A673 (cell line): ENCODE data around the gene IGF1R. TPM values are rescaled to one million over a fixed set of nuclear protein-coding genes. Genes with fewer than 3 reads are reported as not detected.

Experiments
- BruUV-seq: library from RNA; stranded (reverse); fragments of 400-500 nt; replicated peaks from 2 replicates; lab custom pipeline; 2021; lab: Mats Ljungman, UMichigan
- CTCF ChIA-PET: fragments of 300-600 bp; sonication (Branson Sonifier 250); formaldehyde crosslinking; loops from one replicate; lab custom pipeline; 2022; ENCODE audit warnings: antibody characterized with exemption; lab: Charles Lee
- POLR2A ChIA-PET: fragments of 300-600 bp; sonication (Branson Sonifier 250); formaldehyde crosslinking; loops from one replicate; lab custom pipeline; 2022; ENCODE audit warnings: antibody characterized with exemption; ENCODE audit not compliant: low non-redundant PET; lab: Charles Lee
- DNase-seq: peaks from one replicate; pipeline ENCODE4 v3.0.0-alpha.2; 2015; ENCODE audit warnings: low spot score
- H3K27ac ChIP-seq: fragments of 200-600 bp; sonication (generic); 2 replicates; pipeline ENCODE4 v1.5.1; 2016; ENCODE audit warnings: mixed run types, low read depth, mild to moderate bottlenecking, mixed read lengths, antibody characterized with exemption, low read length; ENCODE audit not compliant: poor library complexity, severe bottlenecking
- H3K27me3 ChIP-seq: fragments of 200-600 bp; sonication (generic); replicated peaks from 2 replicates; pipeline ENCODE4 v1.6.1; 2017; ENCODE audit warnings: mixed run types, low read depth, mild to moderate bottlenecking, mixed read lengths, antibody characterized with exemption, low read length; ENCODE audit not compliant: insufficient read depth, poor library complexity
- H3K36me3 ChIP-seq: fragments of 200-600 bp; sonication (generic); 2 replicates; pipeline ENCODE4 v1.6.1; 2016; ENCODE audit warnings: mixed run types, mild to moderate bottlenecking, mixed read lengths, antibody characterized with exemption, low read length; ENCODE audit not compliant: insufficient read depth, poor library complexity, severe bottlenecking
- H3K4me1 ChIP-seq: fragments of 200-600 bp; sonication (generic); 2 replicates; pipeline ENCODE4 v1.6.1; 2017; ENCODE audit warnings: mixed run types, mild to moderate bottlenecking, mixed read lengths, antibody characterized with exemption, low read length; ENCODE audit not compliant: insufficient read depth, poor library complexity, severe bottlenecking
- H3K4me3 ChIP-seq: fragments of 200-600 bp; sonication (generic); 2 replicates; pipeline ENCODE4 v1.5.1; 2016; ENCODE audit warnings: low read depth, mixed run types, mild to moderate bottlenecking, mixed read lengths, low read length; ENCODE audit not compliant: poor library complexity, severe bottlenecking
- H3K9me3 ChIP-seq: fragments of 200-600 bp; sonication (generic); 2 replicates; pipeline ENCODE4 v1.6.1; 2016; ENCODE audit warnings: mixed run types, low read depth, mild to moderate bottlenecking, mixed read lengths, antibody characterized with exemption, low read length; ENCODE audit not compliant: poor library complexity, severe bottlenecking
- EZH2 ChIP-seq: fragments of 200-600 bp; sonication (generic); IDR thresholded peaks from 2 replicates; pipeline ENCODE4 v1.6.1; 2017; ENCODE audit warnings: borderline replicate concordance, low read depth, mild to moderate bottlenecking, mixed read lengths, antibody characterized with exemption, low read length; ENCODE audit not compliant: poor library complexity, severe bottlenecking
- intact Hi-C: fragments of 100-400 bp; cut with micrococcal nuclease; formaldehyde crosslinking; loops from one replicate; pipeline ENCODE4 v1.10.0; 2022; ENCODE audit not compliant: unreplicated experiment
- total RNA-seq: library from RNA; stranded (reverse); gene quantifications from 2 replicates; pipeline ENCODE4 v1.2.3, GENCODE V29; 2021
- TF ChIP-seq, protein P1 (sequence below): fragments of 300-800, 200-600 bp; sonication (generic); conservative IDR thresholded peaks from 2 replicates; pipeline ENCODE4 v1.5.1; 2017; ENCODE audit warnings: low read depth, mild to moderate bottlenecking, antibody characterized with exemption, low read length, moderate library complexity, mixed read lengths

IGF1R gene
- total RNA-seq, 1 experiment from 2014 or later: 34.9 TPM

- Histone ChIP-seq H3K4me3 (no peak overlapping the region), H3K27me3 (no peaks in the 10 kb centered on the region), H3K36me3 (peaks cover 22% of the 10 kb centered on the region), H3K9me3 (peaks cover 9% of the 10 kb centered on the region), H3K27ac (no peak overlapping the region), H3K4me1 (no peaks in the 10 kb centered on the region)
- POLR2A ChIA-PET: no interaction called here
- CTCF ChIA-PET: no interaction called here
- no peak for TF ChIP-seq EZH2
- TF ChIP-seq, protein P1, sequence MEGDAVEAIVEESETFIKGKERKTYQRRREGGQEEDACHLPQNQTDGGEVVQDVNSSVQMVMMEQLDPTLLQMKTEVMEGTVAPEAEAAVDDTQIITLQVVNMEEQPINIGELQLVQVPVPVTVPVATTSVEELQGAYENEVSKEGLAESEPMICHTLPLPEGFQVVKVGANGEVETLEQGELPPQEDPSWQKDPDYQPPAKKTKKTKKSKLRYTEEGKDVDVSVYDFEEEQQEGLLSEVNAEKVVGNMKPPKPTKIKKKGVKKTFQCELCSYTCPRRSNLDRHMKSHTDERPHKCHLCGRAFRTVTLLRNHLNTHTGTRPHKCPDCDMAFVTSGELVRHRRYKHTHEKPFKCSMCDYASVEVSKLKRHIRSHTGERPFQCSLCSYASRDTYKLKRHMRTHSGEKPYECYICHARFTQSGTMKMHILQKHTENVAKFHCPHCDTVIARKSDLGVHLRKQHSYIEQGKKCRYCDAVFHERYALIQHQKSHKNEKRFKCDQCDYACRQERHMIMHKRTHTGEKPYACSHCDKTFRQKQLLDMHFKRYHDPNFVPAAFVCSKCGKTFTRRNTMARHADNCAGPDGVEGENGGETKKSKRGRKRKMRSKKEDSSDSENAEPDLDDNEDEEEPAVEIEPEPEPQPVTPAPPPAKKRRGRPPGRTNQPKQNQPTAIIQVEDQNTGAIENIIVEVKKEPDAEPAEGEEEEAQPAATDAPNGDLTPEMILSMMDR: no peak
- BruUV-seq: no TSS peak
- intact Hi-C loops: no loop called here
- no peak for DNase-seq
These were observed 309.3 kb downstream of the IGF1R start for GRCh38 chr15:98957655-98958054.

DNA sequence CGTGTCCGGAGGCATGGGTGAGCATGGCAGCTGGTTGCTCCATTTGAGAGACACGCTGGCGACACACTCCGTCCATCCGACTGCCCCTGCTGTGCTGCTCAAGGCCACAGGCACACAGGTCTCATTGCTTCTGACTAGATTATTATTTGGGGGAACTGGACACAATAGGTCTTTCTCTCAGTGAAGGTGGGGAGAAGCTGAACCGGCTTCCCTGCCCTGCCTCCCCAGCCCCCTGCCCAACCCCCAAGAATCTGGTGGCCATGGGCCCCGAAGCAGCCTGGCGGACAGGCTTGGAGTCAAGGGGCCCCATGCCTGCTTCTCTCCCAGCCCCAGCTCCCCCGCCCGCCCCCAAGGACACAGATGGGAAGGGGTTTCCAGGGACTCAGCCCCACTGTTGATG, 309.7 kb downstream of the IGF1R start:
- ChIA-PET POLR2A (no interaction called here), CTCF (no interaction called here)
- BruUV-seq: no TSS peak
- Histone ChIP-seq H3K9me3 (peaks cover 9% of the 10 kb centered on the region), H3K4me3 (no peak overlapping the region), H3K36me3 (peaks cover 22% of the 10 kb centered on the region), H3K27ac (no peak overlapping the region), H3K4me1 (no peaks in the 10 kb centered on the region), H3K27me3 (no peaks in the 10 kb centered on the region)
- intact Hi-C loops: no loop called here
- no peak for DNase-seq
- TF ChIP-seq EZH2: no peak
- TF ChIP-seq, protein P1: no peak

- H3K27ac ChIP-seq: no peak overlapping the region
- H3K4me1 ChIP-seq: no peaks in the 10 kb centered on the region
- no peak for DNase-seq
- ChIA-PET POLR2A (no interaction called here), CTCF (no interaction called here)
- intact Hi-C loops: no loop called here
- peaks cover 22% of the 10 kb centered on the region for H3K36me3 ChIP-seq
- no peaks in the 10 kb centered on the region for H3K27me3 ChIP-seq
- peaks cover 9% of the 10 kb centered on the region for H3K9me3 ChIP-seq
- TF ChIP-seq, protein P1: no peak
- no peak for TF ChIP-seq EZH2
- BruUV-seq: no TSS peak
- no peak overlapping the region for H3K4me3 ChIP-seq
These were observed 310.7 kb downstream of the IGF1R start for GRCh38 chr15:98958918-98959639.
